GM03348 (cell line): ENCODE data around the gene CLDND2.
"Not testable (repeated sequence)": the region's sequence is repeated elsewhere in the genome, so short reads cannot be mapped to it uniquely, and the experiment has no call there.

Source experiments
- DNase-seq: peaks from one replicate; pipeline ENCODE4 v3.0.0; 2012; ENCODE audit warnings: low spot score

The CLDND2 gene, protein sequence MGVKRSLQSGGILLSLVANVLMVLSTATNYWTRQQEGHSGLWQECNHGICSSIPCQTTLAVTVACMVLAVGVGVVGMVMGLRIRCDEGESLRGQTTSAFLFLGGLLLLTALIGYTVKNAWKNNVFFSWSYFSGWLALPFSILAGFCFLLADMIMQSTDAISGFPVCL

DNA sequence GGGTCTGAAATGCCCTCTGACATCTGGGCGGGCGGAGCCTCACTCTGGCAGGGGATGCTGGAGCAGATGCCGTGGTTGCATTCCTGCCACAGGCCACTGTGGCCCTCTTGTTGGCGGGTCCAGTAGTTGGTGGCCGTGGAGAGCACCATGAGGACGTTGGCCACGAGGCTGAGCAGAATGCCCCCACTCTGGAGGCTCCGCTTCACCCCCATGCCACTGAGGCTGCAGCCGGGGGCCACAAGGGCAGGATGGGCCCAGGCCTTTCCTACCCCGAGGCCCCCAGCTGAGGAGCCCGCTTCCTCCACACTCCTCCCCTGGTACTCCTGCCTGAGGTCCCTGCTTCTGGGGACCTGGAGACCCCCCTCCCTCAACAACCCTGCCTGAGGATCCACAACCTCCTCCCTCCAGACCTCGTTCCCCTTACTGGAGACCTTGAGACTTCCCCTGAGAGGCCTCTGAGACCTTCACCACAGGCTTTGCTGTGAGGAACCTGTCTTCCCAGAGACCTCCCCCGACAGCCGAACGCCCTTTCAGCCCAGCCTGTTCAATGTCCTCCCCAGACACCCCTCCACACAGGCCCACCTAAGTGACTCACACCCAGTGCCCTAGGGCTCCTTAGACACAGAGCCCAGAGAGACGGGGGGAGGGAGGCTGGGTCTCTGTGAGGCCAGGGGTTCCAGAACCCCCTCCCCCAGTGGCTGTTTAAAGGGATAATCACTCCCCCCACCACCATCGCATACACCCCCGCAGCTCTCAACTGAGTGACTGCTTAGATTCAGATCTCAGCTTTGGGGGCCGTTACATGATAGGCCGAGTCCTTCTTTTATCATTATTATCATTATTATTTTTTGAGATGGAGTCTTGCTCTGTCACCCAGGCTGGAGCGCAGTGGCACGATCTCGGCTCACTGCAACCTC is at the start of gene CLDND2:
TSS of gene CLDND2 (minus strand) at position 638 of the 917 bp plus-strand sequence. CDS start at position 212, 426 bp downstream.
- DNase-seq = peak; percentile 39

DNA sequence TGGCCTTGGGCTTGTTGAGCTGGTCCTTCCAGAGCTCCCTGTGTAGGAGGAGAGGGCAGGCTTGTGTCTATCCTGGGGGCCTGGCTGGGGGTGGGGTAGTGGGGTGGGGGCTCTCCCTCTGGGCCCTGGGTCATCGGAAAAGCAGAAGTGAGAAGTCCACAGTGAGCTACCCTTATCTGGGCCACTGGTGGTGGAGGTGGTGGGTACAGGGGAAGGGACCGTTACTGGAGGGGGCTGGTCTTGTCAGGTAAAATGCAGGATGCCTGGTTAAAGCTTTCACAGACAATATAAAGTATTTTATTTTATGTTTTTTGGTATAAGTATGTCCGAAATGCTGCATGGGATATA is 49.0 kb upstream of the CLDND2 start:
- no peak for DNase-seq

DNA sequence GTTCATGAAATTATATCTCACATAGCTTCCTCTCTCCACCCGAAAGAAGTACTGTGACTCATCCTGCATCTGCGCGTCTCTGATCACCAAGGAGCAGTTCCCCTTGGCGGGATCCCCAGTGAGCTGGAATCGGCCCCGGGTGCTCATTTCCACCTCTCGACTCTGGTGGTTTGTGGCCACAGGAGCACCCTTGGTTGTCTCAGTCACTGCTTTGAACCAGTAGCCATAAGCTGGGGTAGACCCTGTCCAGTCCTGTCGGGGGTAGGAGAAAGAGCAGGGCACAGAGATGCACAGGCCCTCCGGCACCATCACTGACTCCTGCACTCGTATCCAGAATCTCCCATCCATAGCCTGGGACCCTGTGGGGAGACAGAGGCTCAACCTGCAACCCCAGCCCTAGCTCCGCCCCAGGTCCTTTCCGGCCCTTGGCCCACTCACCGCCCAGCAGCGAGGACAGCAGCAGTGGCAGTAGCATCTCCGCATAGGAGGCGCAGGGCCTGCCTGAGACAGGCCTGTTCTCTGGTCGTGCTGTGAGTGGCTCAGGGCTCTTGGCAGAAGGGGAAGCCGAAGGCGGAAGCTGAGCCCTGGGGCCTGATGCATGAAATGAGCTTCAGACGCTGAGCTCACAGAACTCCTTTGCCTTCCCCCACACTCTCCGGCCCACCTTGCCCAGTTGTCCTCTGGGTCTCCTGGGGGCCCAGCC is 48.5 kb upstream of the CLDND2 start, which contains the start of gene SIGLEC10:
TSS of gene SIGLEC10 (minus strand) at position 536 of the 703 bp plus-strand sequence. CDS start at position 475, 61 bp downstream.
- DNase-seq = peak; percentile 48

DNA sequence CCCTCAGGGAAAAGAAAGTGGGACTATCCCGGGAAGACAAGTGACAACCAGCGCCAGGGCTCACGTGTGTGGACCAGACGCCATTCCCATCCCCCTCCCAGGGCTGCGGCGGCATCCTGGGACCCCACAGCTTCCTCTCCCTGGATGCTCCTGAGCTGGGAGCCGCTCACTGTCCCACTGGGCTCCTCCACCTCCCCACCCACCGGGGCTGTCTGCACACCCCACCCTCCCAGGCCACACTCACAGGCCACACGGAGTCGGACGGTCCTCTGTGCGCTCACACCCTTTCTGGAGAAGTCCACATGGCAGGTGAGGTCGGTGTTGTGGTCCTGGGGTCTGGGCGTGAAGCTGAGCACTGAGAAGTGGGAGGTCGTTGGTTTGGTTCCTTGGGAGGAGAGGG is 47.6 kb upstream of the CLDND2 start:
- DNase-seq = not testable (repeated sequence)

DNA sequence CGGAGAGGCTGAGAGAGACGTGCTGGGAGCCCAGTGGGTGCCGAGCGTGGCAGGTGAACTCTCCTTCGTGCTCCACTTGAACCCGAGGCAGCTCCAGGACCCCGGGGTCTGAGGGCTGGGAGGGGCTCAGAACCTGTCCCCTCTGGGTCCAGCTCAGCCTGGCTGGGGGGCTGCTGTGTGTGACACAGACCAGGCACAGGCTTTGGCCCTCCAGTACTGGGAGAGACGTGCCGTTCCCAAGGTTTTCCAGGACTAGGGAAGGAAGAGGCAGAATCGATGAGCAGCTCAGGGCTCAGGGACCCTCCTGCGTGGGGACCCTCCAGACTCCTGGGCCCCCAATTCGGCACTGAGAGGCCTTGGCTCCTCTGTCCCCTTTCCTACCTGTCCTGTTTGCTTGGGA is 46.4 kb upstream of the CLDND2 start:
- DNase-seq = no peak

DNA sequence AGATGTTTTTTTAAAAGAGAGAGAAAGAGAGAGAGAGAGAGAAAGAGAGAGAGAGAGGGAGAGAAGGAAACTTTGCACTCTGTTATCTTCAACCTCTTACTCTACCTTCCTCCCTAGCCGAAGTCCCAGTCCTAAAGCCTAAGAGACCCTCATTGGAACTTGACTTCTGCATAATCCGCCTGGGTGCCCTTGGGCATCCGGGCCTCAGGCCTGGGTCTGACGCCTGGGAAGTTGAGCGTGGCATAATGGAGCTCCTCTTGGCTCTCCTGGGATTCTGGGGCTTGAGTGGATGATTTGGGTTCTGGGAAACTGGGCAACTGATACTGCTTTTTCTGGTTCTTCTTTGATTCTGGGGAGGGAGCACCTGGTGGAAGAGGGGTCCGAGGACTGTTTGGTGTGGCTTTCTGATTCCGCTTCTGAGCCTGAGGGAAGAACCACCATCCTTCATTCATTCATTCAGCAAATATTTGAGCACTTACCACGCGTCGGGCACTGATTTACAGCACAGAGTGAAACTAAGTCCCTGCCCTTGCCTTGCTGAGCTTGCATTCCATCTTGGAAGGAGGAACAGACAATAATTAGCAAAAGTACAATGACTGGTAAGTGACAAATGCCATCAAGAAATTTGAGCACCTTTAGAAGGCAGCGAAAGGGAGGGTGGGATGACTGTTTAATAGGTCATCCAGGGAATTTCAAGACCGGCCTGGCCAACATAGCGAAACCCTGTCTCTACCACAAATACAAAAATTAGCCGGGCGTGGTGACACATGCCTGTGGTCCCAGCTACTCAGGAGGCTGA is 42.3 kb upstream of the CLDND2 start:
- no peak for DNase-seq

DNA sequence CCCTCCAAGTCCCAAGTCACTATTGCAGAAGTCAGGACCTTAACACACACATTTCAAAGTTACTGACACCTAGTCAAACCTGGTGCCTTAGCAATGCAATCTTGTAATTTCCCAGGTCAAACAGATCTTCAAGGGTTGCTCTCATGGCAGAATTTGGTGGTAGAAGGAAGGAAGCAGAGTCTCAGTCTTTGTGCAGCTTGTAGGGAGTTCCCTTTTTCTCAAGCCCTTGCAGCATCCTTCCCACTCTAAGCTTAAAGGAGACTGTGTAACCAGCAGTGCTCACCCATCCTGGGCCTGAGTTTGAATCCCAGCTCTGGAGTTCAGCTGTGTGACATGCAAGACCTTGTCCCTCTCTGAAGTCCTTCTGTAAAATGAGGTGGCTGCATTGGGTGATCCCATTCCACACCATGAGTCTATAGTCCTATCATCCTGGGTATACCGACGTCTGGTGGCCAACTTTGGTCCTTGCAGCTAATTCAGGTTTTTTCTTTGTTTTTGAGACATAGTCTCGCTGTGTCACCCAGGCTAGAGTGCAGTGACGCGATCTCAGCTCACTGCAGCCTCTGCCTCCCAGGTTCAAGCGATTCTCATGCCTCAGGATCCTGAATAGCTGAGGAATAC is 38.8 kb upstream of the CLDND2 start:
- no peak for DNase-seq

DNA sequence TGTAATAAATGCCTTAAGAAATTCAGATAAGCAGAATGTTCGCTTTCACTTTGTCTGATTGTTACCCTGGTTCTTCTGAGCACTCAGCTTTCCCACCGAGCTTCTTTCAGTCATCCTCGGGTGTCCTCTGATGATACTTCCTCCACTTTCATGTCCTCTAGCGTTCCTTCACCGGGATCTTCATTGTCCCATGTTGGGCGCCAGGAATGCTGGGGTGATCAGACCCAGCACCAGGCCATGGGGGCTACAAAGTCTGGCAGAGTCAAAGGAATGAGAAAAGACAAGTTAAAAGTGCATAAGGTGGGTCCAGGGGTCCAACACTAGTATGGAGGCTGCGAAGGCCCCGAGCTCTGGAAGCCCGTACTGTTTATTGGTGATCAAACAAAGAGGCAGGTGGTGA is 33.3 kb upstream of the CLDND2 start:
- DNase-seq = no peak

DNA sequence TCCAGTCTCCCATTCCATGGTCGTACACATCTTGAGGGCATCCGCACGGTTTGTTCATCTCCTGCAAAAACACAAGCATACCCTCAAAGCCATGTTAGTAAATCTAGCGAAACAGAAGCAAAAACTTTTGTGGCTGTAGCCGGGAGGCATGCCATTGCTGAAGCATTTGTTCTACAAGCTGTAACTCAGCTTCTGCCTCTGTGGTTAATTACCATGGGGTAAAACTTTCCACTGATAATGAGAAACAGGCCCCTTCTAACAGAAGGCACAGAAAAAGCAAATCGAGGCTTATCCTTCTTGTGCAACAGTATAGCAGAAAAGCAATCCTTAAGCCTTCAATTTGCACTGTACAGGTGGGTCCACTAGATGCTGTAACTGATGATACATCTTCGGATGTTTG is 31.1 kb upstream of the CLDND2 start:
- not testable (repeated sequence) for DNase-seq

DNA sequence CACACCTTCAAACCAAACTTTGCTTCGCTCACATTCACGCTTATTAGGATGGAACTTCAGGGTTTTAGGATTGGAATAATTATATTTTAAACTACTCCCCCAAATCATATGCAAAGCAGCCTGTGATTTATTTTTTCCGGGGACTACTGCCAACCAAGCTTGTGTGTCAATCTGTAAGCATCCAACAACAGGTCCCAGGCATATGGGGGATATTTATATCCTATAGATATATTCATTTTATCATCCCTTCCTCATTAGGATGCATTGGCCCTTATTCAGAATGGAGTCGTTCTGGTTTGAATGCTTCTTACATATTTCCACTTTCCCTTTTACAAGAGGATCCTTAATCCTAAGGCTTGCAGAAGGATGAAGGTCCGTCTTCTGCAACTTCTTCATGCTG is 30.4 kb upstream of the CLDND2 start:
- DNase-seq = no peak

DNA sequence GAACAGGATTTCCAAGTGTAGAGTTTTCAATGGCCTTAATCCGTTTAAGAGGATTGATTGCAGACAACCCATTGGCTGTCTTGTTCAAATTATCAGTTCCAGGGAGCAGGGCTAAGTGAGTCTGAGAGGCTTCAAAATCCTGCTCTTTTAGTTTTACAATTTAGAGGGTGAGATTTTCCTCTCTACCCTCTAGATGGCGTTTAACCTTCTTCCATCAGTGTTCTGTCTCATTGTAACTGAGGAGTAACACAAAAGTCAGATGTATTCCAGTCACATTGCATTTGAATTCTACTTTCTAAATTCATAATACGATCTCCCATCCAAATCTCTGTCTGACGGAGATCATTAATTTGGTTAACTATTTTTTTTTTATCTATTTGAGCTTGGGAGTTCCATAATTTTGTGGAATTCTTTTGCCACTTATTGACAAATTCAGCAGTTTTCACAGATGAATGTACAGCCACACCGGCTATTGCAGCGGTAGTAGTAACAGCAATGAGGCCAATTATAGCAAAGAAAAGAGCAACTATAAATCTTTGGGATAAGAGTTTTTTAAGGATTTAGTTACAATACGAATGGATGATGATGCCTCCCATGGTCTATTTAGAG is 29.4 kb upstream of the CLDND2 start:
- DNase-seq = peak; percentile 70

DNA sequence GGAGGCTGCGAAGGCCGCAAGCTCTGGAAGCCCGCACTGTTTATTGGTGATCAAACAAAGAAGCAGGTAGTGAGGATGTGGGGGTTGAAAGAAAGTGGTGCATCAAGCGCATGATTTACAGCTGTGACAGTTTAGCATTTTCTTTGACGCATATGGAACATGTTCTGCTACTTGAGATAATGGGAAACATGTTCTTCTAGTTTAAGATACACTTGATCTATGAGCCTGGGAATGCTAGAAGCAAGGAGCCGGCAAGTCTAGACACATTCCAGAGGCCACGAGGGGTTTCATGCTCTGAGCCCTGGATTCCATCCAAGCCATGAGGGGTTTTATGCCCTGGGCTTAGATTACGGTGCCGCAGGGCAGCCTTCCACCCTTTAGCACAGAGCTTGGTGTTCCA is 28.6 kb upstream of the CLDND2 start:
- not testable (repeated sequence) for DNase-seq

DNA sequence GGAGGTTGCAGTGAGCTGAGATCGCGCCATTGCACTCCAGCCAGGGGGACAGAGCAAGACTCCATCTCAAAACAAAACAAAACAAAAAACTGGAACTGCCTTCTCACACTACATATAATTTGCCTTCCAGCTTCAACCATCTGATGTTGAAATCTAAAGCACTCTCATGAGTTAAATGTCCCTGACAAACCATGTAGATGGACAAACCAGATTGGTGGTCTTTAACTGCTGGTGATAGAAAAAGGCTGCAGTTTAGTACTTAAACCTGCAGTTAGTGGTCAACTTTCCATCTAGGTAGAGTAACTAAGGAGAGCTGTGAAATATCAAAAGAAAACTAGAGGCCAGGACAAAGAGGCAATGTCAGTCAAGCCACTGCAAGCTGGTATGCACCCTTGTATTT is 27.4 kb upstream of the CLDND2 start:
- no peak for DNase-seq

DNA sequence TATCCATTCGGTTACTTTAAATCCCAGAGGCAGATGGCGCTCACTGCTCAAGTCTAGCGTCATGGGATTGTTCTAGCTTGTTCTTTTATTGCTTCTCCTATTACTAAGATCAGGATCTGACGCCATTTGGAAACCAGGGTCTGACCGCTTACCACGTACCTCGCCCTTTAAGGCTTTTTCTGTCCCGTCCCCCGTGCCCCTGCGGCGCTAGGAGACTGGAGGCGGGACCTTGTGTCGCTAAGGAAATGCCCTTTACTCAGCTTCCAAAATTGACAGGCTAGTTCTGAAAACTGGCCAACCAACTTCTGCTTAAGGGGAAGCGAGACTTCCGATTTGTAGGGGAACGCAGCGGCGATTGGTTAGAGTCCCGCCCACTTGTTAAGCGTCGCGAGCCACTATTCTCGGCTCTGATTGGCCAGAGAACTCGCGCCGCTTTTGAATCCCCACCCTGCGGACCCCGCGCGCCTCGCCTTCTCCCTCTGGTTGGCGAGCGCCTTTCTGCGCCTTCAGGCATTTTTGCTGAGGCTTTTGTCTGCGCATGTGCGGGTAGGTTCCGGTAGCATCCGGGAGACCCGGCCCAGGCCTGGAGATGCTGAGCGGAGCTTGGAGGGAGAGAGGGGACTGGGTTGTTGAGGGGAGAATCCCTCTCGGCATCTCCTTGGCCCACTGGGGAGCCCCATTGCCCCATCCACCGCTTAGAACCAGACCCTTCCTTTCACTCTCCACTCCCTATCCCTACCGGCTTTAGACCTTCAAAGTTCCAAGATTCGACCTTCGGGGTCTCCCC is 25.4 kb upstream of the CLDND2 start:
- peak; percentile 98 for DNase-seq

DNA sequence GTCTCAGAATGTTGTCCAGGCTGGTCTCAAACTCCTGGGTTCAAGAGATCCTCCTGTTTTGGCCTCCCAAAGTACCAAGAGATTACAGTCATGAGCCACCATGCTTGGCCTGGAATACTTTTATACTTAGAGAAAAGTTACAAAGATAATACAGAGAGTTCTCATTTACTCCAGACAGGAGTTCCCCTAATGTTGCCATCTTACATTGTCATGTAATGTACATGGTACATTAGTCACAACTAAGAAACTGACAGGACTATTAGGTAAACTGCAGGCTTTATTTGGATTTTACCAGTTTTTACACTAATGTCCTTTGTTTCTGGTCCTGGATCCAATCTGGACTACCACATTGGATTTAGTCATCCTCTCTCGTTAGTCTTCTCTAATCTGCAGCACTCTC is 23.9 kb upstream of the CLDND2 start:
- no peak for DNase-seq

DNA sequence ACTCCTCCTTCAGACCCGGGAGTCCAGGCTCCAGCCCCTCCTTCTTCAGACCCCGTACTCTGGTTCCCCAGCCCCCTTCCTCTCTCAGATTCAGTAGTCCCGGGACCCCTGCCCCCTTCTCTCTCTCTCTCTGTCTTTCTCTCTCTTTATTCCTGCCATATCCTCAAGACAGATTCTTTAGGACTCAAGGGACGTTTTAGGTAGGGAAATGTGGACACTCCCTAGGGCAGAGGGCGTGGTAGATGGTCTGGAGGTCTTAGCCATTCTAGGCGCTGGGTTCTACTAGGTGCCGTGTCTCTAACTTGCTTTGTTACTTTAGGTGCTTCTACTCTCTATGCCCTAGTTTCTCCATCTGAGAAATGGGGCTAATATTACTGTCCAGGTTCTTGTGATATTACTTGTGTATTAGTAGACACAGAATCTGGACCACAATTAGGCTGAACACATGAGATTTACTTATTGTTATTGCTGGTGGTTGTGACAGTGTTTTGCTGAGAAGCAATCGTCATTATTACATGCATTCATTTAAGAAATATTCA is 22.3 kb upstream of the CLDND2 start:
- no peak for DNase-seq

DNA sequence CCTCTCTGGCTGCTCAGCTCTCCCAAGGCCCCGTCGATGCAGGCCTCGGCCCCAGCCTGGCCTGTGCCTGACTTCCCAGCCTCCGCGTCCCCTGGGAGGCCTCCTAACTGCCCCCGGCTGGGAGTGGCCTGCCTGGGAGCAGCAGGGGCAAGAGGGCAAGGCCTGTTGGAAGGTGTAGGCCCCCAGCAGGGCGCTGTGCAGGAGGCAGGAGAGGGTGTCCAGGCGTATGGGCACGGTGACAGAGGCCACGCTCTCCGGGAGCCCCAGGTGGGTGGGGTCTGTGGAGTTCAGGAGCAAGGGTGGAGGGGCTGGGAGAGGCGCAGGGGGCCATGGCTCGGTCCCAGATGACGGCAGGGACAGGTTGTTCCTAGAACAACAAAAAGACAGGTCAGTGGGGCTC is 20.3 kb upstream of the CLDND2 start:
- DNase-seq = no peak

DNA sequence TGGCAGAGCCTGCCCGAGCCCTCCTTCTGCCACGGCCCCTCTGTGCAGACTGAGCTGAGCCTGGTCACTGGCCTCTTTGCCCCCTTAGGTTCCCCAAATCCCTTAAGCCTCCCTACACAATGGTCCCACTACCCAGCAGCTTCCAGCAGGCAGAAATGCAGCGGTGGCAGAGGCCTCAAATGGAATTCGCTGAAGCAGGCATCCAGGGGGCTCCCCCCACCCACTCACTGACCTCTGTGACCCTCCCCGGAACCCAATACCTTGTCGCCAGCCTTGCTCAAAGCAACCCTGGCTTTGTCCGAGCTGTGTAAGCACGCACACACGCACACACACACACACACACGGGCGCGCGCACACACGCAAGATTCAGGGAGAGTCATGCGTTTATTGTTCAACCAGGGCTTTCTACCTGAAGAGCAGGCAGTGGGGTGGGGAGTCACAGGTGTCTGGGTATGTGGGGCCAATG is 19.2 kb upstream of the CLDND2 start, which contains the start of gene LIM2:
TSS of gene LIM2 (minus strand) at position 51 of the 466 bp plus-strand sequence. CDS start 531 bp downstream, outside the sequence.
- DNase-seq = no peak

DNA sequence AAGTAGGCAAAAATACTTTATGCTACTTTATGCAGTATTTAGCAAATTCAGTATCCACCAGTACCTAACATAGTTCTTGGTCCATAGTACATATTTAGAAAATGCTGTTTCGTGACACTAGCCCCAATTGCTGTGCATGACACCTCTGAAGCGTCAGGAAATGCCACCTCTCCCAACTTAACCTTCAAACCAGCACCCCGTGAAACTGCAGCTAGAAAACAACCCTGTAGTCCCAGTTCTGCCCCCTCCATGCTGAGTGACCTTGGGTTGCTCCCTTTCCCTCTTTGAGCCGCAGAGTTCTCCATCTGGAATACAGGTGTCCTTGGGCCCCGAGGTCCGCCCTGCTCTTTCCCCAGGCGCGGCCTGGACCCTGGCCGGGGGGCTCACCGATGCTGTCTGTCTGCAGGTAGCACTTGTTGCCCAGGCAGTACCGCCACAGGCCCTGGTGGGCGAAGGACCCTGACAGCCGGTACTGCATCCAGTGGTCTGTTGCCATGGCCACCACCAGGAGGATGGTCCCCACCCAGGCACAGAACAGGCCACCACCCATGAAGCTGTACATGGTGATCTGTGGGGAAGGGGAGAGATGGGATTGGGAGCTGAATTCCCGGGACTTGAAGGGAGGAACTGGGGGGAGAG is 18.2 kb upstream of the CLDND2 start:
- DNase-seq = no peak
